Sigmoid colon (tissue), 7 donors: ENCODE data around the gene SLC24A4. TPM values are rescaled to one million over a fixed set of nuclear protein-coding genes. Genes with fewer than 3 reads are reported as not detected.

ENCODE experiments used
- DNase-seq: peaks from one replicate; pipeline ENCODE4 v3.0.0-alpha.2; 2019
- H3K27ac ChIP-seq, 4 donors: fragments of 200-600 bp; sonication (generic); one replicate each; pipeline ENCODE4 v1.5.1; 2016 to 2019; ENCODE audit warnings: mild to moderate bottlenecking in 1 of 4
- H3K27me3 ChIP-seq, 3 donors: fragments of 200-600 bp; sonication (generic); one replicate each; pipeline ENCODE4 v1.5.1; 2019; ENCODE audit warnings: mild to moderate bottlenecking in 1 of 3
- H3K36me3 ChIP-seq, 4 donors: fragments of 200-600 bp; sonication (generic); one replicate each; pipeline ENCODE4 v1.5.1; 2016 to 2019
- H3K4me1 ChIP-seq, 4 donors: fragments of 200-600 bp; sonication (generic); one replicate each; pipeline ENCODE4 v1.5.1; 2017 to 2019
- H3K4me3 ChIP-seq, 4 donors: fragments of 200-600 bp; sonication (generic); one replicate each; pipeline ENCODE4 v1.5.1; 2017 to 2019; ENCODE audit warnings: mild to moderate bottlenecking in 2 of 4, moderate library complexity in 1 of 4
- H3K9me3 ChIP-seq, 4 donors: fragments of 200-600 bp in 3 of 4; sonication (generic) in 3 of 4; one replicate each; pipeline versions ENCODE4 v1.5.1 to v1.6.1; 2013 to 2019
- EP300 ChIP-seq, 4 donors: sonication (generic); formaldehyde crosslinking; IDR thresholded peaks; one replicate each; pipeline ENCODE4 v1.6.1; 2017; ENCODE audit warnings: antibody characterized with exemption in 4 of 4
- POLR2A ChIP-seq, 2 donors: fragments of 450-650 bp; IDR thresholded peaks; one replicate each; pipeline ENCODE4 v1.6.1; 2016; ENCODE audit warnings: antibody characterized with exemption in 2 of 2, mild to moderate bottlenecking in 2 of 2, moderate library complexity in 2 of 2
- POLR2AphosphoS5 ChIP-seq, 4 donors: sonication (generic); formaldehyde crosslinking; IDR thresholded peaks; one replicate each; pipeline ENCODE4 v1.6.1; 2017; ENCODE audit warnings: antibody characterized with exemption in 4 of 4
- WGBS, 2 donors: extraction: QIAGEN DNeasy Blood & Tissue Kit; methylation state at CpG; one replicate each; pipeline ENCODE4 v1.1.7; 2013; 5-methylcytosine and 5-hydroxymethylcytosine counted together
- intact Hi-C: fragments of 100-400 bp; cut with DNase I; formaldehyde crosslinking; loops from one replicate; pipeline ENCODE4 v1.15.1; 2023
- polyA plus RNA-seq, 3 donors: library from polyadenylated mRNA; stranded (reverse); fragments of 200-250 nt; gene quantifications; one replicate each; pipeline ENCODE4 v1.2.3, GENCODE V29; 2013
- total RNA-seq, 4 donors: library from RNA; depleted of rRNA; stranded (reverse); fragments of >200 nt; gene quantifications; one replicate each; pipeline ENCODE4 v1.1.0, GENCODE V29; 2016
- TF ChIP-seq, protein P1 (sequence below), 4 experiments: fragments of 450-650 bp in 3 of 4; fragments of 200-600 bp in 1 of 4; IDR thresholded peaks; one replicate each; pipeline ENCODE4 v1.5.1; 2016 to 2019; ENCODE audit warnings: antibody characterized with exemption in 4 of 4, mild to moderate bottlenecking in 3 of 4, moderate library complexity in 2 of 4
- donor health status: healthy with polysubstance abuse.
- donor health status: Bipolar disorder and iron deficiency.
- donor health status: healthy.

Gene SLC24A4
- total and polyA plus RNA-seq, 7 donors = under 0.01 to 1.4 (median 0.77) TPM; not detected in 1

DNA sequence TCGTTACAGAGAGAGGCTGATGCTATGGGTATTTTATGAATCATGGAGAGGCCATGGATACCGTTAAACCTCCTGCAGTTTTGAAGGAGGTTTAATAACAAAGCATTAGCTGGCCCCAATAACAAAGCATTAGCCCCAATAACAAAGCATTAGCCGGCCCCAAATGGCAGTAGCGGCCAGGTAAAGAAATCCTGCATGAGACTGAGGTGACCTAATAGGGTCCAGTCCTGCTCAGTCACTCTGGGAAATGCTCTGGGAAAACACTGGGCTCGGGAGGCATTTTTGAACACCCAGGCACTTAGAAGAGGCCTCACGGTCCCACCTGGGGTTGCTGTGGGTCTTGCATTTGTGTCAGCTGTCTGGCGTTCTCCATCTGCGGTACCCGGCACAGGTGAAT, 189.8 kb downstream of the SLC24A4 start:
- WGBS, 2 donors = 73% methylated on average over 9 of the region's 9 CpGs
- H3K4me1 ChIP-seq = peaks cover 0 to 62% (median 39%) of the 10 kb centered on the region in 4 donors
- H3K27ac ChIP-seq = peak overlapping the region; percentile 84 to 99 (median 92)

DNA sequence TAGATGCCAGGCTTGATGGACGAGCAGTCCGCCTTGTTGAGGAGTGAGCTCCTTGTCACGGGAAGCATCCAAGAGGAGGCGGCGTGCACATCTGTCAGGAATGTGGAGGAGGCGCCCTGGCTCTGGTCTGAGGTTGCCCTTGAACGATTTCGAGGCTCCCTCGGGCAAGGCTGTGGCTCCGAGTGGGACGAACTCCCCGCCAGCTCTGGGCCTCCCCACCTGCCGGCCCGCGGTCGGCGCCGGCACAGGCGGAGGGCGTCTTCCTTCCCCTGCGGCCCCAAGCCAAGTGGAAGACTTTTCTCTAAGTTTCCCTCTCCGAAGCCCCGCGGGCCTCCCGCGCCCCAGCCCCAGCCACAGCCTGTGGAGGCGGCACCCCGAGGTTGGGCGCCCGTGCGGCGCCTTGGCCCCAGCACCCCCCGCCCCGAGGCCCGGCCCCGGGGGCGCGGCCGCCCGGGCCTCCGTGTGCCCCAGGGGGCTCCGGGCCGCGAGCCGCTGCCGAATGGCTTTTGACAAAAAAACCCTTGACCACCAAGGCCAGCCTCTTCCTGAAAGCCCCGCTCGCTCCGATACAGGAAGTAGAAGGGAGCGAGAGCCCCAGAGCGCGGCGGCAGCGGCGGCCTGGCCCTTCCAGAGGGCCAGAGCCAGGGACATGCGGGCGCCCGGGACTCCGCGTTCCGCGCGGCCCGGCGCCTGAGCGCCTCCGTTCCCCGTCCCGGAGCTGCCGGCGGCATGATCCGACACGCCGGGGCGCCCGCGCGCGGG, 190.4 kb downstream of the SLC24A4 start, which contains the start of gene RIN3:
TSS of gene RIN3 (plus strand) at position 578 of the 762 bp plus-strand sequence. CDS start at position 730, 152 bp downstream.
- intact Hi-C loops = loop anchor here (2.0 to 10.0 kb wide), 3 partner anchors 89 to 281 kb away; partner anchors contain the start of gene GOLGA5

More for the DNA sequence above, 189.8 kb downstream of the SLC24A4 start:
- TF ChIP-seq, protein P1, sequence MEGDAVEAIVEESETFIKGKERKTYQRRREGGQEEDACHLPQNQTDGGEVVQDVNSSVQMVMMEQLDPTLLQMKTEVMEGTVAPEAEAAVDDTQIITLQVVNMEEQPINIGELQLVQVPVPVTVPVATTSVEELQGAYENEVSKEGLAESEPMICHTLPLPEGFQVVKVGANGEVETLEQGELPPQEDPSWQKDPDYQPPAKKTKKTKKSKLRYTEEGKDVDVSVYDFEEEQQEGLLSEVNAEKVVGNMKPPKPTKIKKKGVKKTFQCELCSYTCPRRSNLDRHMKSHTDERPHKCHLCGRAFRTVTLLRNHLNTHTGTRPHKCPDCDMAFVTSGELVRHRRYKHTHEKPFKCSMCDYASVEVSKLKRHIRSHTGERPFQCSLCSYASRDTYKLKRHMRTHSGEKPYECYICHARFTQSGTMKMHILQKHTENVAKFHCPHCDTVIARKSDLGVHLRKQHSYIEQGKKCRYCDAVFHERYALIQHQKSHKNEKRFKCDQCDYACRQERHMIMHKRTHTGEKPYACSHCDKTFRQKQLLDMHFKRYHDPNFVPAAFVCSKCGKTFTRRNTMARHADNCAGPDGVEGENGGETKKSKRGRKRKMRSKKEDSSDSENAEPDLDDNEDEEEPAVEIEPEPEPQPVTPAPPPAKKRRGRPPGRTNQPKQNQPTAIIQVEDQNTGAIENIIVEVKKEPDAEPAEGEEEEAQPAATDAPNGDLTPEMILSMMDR (IDR thresholded peaks at IDR 0.05) = no peak
- TF ChIP-seq POLR2A (IDR thresholded peaks at IDR 0.05) (no peak), POLR2AphosphoS5 (IDR thresholded peaks at IDR 0.05) (no peak), EP300 (IDR thresholded peaks at IDR 0.05) (no peak)
- Histone ChIP-seq H3K27me3 (no peaks in the 10 kb centered on the region), H3K36me3 (no peaks in the 10 kb centered on the region), H3K9me3 (no peaks in the 10 kb centered on the region), H3K4me3 (peak overlapping the region; percentile 67 to 88 (median 84))
- intact Hi-C loops = loop anchor here (2.0 to 10.0 kb wide), 3 partner anchors 90 to 282 kb away; partner anchors contain the start of gene GOLGA5
- DNase-seq = no peak

DNA sequence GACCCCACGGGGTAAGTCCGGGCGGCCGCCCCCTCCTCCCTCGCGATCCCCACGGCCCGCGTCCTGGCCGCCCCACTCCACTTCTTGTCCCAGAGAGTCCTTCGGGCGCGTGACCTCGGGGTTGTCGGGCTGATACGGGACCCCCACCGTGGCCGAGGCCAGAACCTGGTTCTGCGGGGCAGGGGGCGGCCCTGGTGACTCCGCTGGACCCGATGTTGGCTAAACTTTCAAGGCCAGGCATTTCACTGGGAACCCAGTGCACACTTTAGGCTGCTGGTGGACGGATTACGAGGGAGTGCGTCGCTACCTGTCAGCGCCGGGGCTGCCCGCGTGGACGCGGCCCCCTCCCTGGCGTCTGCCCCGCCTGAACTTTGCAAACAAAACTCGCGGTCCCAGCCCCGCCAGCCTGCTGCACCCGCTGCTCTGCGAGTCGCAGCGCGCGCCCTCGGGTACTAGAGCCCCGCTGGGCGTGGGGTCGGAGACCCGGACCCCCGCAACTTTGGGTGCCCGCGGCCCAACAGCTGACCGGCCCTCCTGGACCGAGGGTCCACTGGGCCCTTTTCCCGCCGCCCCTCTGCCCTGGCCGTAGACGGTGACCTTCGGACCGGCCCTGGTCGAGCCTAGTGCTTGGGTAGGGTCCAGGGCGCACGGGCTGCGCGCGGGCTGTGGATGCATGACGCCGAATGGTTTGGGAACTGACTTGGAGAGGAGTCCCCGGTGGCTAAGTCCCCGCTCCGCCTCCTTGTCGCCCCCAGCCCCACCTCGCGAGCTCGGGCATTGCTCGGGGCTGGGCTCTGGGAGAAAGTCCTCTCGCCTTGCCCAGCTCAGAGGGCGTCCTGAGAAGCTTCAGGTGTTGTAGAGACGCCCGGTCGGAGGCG, 191.2 kb downstream of the SLC24A4 start:
- intact Hi-C loops = loop anchor here (2.0 to 10.0 kb wide), 3 partner anchors 89 to 281 kb away; partner anchors contain the start of gene GOLGA5
- peaks cover 0 to 74% (median 48%) of the 10 kb centered on the region in 4 donors for H3K4me1 ChIP-seq
- TF ChIP-seq POLR2AphosphoS5 (IDR thresholded peaks at IDR 0.05) = peak in 2 of 4 donors; percentile 51 to 60
- TF ChIP-seq EP300 (IDR thresholded peaks at IDR 0.05) = no peak
- TF ChIP-seq POLR2A (IDR thresholded peaks at IDR 0.05) = no peak
- TF ChIP-seq, protein P1 (IDR thresholded peaks at IDR 0.05) = no peak

More for the DNA sequence above, 190.4 kb downstream of the SLC24A4 start, which contains the start of gene RIN3:
- peak; percentile 81 for DNase-seq
- TF ChIP-seq, protein P1 (IDR thresholded peaks at IDR 0.05) = no peak
- peak in 2 of 4 donors; percentile 51 to 68 for TF ChIP-seq POLR2AphosphoS5 (IDR thresholded peaks at IDR 0.05)
- Histone ChIP-seq H3K27ac (peak within 1 kb of the TSS; percentile 84 to 99 (median 92)), H3K27me3 (no peaks in the 10 kb centered on the region), H3K4me3 (peak within 1 kb of the TSS; percentile 67 to 88 (median 84)), H3K36me3 (no peaks in the 10 kb centered on the region), H3K9me3 (no peaks in the 10 kb centered on the region), H3K4me1 (peaks cover 0 to 68% (median 44%) of the 10 kb centered on the region in 4 donors)
- 3 to 4% methylated on average over 79 of the region's 79 CpGs for WGBS, 2 donors

GRCh38 chr14:92514844-92515514, 192.0 kb downstream of the SLC24A4 start:
- TF ChIP-seq EP300 (IDR thresholded peaks at IDR 0.05) (no peak), POLR2A (IDR thresholded peaks at IDR 0.05) (no peak), POLR2AphosphoS5 (IDR thresholded peaks at IDR 0.05) (no peak)
- TF ChIP-seq, protein P1 (IDR thresholded peaks at IDR 0.05) = no peak
- H3K27ac ChIP-seq = peak overlapping the region; percentile 84 to 99 (median 92)
- WGBS, 2 donors = 44 to 55% methylated on average over 15 of the region's 15 CpGs
- no peaks in the 10 kb centered on the region for H3K27me3 ChIP-seq
- H3K4me3 ChIP-seq = peak overlapping the region; percentile 67 to 88 (median 84)
- H3K9me3 ChIP-seq = no peaks in the 10 kb centered on the region
- H3K4me1 ChIP-seq = peaks cover 0 to 82% (median 52%) of the 10 kb centered on the region in 4 donors
- peak; percentile 61 for DNase-seq
- H3K36me3 ChIP-seq = no peaks in the 10 kb centered on the region
- intact Hi-C loops = loop anchor here (5.0 to 10.0 kb wide), 2 partner anchors 167 to 280 kb away; partner anchors contain the start of gene GOLGA5

More for the DNA sequence above, 191.2 kb downstream of the SLC24A4 start:
- H3K36me3 ChIP-seq = no peaks in the 10 kb centered on the region
- peak; percentile 74 for DNase-seq
- no peaks in the 10 kb centered on the region for H3K27me3 ChIP-seq
- peak overlapping the region; percentile 84 to 99 (median 92) for H3K27ac ChIP-seq
- 2 to 8% methylated on average over 81 of the region's 81 CpGs for WGBS, 2 donors
- no peaks in the 10 kb centered on the region for H3K9me3 ChIP-seq
- H3K4me3 ChIP-seq = peak overlapping the region; percentile 67 to 88 (median 84)
